GM18907 (cell line): ENCODE data around the gene PXDN.

Experiments
- ATAC-seq: cut with Tn5 transposase; IDR thresholded peaks from one replicate; pipeline ENCODE4 v1.9.1; 2021; ENCODE audit warnings: mild to moderate bottlenecking, moderate library complexity; ENCODE audit not compliant: unreplicated experiment

The PXDN gene

GRCh38 chr2:1651121-1652033 lies 92.9 kb downstream of the PXDN start:
- ATAC-seq: no peak

DNA sequence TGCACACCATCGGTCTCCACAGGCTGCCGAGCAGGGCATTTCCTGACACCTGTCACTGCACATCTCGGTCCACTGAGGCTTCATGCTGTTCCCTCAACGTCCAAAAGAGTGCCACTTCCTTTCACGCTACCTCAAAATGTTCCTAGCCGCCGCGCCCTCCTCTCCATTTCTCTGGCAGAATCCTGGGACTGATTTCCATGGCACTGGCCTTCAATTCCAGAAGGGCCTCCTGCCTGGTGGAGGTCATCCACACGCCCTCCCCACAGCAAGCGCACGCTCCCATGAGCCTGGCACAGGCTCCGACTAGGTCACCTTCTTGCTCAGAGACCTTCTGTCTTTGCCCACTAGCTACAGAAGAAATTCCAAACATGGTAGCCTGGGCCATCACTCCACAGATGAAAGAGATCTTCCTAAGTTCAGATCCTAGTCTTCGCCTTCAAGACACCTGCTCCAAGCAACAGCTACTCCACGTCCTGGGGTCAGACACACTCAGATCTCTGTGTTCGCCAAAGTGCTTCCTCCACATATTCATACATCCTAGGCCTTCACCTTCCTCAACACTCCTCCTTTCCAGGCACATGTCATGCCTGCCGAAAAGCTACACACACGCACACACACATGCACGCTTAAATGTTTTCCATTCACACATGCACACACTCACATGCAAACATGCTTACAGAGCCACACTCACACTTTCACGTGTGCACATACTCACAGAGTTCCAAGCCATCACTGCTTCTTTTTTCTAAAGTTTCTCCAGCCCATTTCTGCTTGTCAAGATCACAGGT lies 94.0 kb downstream of the PXDN start:
- no peak for ATAC-seq

DNA sequence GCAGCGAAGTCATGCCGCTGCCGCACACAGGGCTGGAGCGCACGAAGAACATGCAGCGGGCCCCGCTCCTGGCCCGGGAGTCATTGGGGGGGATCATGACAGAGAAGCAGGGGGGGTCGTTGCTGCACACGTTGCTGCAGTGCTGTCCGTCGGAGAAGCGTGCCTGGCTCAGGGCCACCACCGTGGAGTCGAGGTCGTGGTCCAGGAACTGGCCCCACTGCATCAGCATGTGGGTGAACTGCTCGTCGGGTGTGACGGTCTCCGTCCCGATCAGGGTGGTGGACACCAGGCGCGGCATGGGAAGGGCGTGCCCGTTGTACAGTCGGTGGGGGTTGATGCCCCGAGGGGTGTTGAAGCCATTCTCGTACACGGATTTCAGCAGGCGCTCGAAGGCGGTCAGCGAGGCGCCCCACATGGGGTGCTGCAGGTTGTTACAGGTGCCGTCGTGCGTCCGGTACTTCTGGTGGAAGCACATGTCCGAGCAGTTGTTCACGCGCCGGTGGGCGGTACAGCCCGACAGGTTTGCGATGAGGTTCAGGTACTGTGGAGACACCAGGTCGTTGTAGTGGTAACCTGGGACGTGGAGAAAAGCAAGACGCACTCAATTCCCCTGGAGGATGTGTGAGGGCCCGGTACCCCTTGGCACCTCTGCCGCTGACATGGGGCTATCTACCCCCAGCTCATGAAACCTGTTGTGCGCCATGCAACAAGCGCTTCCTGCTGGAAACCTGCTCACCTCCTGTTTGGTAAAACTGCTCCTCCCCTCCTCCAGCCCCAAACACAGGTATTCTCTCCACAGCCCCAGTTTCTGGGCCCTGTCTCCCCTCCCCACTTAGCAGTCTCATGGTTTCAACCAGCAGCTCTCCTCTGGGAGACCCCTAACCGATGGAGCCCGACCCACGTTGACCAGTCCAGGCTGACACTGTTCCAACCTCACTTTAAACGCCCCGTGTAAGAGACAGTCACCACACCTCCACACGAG lies 94.9 kb downstream of the PXDN start:
- no peak for ATAC-seq

DNA sequence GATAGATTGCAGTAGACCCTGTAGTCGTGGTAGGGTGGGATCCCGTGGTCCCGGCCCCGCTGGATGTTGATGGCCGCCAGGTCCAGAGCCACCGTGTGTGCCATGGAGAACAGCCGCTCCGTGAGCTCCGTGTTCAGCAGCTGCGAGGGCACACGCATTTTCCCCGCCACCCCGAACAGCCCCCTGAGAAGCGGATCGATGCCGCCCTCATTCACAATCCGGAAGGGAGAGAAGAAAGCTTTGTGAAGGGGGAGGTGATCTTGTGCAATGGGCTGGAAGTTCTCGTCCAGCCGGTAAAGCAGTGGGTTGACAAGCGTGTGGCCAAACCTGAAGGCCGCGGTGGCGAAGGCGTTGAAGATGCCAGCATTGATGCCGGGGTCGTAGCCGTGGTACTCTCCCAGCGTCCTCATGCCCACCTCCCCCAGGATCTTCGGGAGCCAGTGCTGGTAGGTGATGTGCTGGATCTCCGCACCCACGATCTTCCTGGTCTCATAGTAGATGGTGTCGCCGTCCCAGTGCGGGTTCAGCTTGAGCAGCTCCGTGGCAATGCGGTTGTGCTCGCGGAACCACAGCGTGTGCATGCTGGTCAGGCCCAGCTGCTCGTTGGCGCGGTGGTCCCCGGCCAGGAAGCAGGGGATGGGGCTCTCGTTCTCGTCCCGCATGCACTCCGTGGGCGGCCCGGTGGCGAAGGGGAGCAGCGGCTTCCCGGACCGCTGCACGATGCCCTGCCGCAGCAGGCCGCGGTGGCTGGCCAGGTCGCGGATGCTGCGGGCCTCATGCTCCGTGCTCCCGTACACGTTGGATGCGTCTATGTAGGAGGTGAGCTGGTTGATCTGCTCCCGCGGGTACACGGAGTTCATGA lies 95.8 kb downstream of the PXDN start:
- no peak for ATAC-seq

DNA sequence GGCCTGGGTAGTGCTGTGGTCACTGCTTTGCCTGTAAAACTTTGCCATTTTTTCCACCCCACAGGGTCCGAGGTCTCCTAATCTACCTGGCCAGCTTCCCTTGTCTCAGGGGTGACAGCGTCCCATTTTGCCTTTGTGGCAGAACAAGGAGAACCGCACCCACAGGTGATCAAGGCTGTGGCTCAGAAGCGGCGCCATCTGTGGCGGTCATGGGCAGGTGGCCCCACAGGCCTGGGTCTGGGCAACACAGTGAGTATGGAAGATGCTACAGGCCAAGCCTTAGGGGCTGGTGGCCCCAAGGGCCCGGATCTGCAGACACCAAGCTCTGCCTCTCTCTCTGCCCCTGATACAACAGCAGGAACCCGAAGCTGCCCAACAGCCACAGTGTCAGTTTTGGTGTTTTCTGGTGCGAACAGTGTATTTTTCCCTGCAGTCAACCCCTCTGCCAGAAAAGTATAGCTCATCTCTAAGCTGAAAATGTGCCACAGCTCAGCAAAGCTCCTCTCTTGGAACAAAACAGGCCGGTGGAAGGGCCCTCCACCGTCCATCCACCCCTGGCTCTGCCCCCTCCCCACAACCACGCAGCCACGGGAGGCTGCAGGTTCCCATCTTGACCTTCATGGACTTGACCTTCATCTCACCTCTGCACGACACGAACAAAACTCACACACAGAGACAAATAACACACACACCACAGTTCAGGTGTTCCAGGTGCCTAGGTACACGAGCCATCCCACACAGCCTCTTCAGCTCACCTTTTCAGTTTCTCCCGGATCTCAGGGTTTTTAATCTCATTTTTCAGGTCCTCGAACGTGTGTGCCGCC lies 96.7 kb downstream of the PXDN start:
- no peak for ATAC-seq

DNA sequence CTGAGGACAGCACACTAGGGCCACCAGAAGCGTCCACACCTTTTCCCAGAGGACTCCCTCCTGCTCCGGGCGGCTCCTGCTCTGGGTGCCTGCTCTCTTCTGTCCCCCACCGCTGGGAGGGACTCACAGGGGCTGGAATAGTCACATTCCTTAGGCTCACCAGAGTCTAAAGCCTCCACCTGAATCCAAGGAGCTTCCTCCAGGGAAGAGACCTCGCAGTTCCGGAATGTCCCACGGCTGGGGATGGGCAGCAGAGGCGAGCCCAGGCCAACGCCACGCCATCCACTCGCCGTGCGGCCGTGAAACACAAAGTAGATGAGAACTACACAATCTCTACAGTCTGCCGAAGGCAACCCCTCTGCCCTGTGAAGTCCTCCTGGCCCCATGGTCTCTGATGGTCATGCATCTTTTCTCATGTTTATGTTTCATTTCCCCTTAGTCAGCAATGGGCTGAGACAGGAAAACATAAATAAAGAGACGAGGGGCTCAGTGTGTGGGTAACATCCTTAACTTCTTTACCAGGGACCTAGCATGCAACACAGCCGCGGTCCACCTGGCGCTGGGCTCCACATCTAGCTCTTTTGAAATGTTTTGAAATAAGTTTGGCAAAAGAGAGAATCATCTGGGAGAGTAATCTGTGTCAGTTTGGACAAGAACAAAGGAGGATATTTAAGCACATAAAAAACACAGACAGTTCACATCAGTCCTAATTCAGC lies 98.4 kb downstream of the PXDN start:
- no peak for ATAC-seq

- no peak for ATAC-seq
These were observed 99.9 kb downstream of the PXDN start for GRCh38 chr2:1644427-1644826.

DNA sequence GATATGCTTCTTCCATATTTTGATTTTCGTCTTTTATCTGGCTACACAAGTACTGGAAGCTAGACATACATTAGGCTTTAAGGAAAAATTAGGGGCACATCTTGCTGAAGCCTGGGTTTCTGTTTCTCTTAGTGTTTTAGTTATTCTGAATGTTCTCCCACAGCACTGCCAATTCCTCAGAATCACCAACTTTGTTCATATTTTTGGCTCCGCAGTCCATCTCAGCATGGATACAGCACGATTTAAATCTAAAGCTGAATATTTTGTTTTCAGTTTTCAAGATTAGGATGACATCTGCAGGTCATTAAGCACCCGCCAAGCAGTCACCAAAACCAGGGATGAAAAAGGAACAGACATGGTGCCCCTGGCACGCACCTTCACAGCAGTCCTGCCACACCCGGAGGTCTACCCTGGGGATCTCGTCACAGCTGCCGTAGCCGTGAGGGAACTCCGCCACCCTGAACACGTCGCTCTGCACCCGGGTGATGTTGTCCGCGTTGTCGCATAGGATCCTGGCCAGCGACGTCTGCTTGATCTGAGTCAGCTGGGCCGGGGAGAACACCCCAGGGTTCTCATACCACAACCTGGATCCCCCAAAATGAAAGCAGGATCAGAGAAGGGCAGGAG lies 101.2 kb downstream of the PXDN start:
- no peak for ATAC-seq

DNA sequence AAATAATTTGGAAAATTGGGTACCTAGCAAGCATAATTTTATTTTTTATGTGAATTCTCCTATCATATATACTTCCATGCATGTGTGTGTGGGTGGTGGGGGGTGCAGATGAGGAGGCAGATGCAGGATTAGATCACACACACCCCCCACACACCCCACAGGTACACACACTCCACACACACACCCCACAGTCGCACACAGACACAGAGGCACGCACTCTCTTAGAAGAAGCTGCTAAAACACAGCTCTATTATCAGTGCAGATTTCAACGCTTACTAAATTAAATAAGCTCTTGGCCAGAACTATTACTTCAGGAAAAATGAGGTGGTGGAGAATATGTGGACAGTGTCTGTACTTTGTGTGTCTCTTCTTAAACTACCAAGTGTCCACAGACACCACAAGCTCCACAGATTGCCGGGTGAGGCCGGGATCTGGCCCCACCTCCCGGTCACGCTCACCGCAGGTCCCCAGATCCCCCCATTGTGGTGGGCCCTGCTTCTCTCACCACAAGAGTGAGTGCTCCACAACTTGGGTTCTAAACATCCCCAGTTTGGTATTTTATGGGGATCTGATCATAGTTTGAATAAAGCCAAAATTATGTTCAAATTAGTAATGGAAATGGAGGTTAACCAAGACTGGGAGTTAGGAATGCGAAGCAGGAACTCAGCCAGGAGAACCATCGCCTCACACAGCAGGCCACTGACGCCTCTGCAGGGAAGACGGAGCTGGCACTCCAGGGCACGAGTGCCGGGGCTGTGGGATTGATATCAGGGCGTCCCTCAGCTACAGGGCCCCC lies 102.1 kb downstream of the PXDN start:
- no peak for ATAC-seq

DNA sequence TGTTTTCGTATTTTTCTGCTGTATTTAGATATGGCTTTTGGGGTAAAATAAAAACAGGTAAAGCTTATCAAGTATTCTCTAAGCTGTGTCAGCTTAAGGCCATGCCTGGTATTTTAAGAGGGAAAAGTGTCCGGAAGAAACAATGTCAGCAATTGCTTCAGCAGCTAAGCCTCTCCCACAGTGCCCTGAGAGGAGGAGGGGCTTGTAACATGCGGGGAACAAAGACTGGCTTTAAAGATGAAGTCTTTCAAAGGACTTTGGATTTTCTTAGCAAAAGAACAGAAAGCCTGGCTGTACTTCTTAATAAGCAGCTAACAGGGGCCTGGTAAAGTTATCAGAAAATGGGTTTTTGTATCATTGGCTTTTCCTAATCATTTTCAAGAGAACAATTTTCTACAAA lies 102.8 kb downstream of the PXDN start:
- no peak for ATAC-seq

- no peak for ATAC-seq
These were observed 103.8 kb downstream of the PXDN start for GRCh38 chr2:1640301-1641135.

DNA sequence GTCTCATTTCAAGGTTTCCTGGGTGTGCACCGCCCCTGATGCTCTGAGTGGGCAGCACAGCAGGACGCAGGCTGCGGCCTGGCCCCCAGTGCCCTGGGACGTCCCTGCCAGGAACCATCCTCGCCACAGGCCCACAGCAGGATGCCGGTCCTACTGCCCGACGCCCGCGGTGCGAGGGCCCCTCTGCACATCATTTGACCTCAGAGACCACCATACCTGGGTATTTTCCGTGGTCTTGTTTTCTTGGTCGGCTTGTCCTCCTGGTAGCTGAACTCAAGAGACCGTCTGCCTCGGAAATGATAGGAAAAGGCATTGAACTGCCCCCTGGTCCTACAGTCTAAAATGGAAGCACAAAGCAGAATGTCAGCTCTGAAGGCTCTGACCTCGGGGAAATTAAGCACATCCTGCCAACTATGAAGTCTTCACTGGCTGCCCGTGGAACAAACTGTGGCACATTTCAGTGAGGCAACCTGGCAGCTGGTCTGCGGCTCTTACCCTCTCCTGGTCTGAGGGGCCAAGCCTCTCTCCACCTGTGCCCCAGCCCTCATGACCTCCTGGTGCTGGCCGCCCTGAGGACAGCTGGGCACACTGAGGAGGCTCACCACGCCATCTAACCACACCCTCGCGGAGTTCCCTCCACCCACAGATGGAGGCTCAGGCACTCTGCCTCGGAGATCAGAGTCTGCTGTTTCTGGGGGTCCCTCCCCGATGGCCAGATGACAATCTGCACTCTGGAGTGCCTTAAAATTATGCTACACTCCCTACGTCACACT lies 105.0 kb downstream of the PXDN start:
- no peak for ATAC-seq

DNA sequence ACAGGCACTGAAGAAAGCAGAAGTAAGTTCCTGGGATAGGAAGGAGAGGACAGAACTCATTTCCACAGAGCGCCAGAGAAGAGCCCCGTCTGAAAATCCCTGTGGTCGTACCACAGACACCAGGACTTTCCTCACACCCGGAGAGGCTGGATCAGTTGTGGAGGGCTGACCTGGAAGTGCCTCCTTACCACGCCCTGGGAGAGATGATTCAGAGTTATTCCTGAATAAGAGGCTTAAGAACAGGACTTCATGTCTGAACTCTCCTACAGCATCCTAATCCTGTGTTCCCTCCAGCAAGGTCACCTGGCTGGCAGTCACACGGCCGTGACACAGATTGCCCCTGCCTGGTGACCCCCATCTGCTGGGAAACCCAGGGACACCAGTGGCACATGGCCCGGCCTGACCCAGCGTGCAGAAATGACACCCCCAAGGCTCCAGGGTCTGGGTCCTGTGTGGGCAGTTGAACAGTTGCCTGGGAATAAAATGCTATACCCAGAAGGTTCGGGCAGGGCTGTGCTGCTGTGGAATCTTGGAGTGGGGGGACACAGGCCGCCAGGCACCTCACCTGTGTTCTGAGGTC lies 105.9 kb downstream of the PXDN start:
- ATAC-seq: no peak

DNA sequence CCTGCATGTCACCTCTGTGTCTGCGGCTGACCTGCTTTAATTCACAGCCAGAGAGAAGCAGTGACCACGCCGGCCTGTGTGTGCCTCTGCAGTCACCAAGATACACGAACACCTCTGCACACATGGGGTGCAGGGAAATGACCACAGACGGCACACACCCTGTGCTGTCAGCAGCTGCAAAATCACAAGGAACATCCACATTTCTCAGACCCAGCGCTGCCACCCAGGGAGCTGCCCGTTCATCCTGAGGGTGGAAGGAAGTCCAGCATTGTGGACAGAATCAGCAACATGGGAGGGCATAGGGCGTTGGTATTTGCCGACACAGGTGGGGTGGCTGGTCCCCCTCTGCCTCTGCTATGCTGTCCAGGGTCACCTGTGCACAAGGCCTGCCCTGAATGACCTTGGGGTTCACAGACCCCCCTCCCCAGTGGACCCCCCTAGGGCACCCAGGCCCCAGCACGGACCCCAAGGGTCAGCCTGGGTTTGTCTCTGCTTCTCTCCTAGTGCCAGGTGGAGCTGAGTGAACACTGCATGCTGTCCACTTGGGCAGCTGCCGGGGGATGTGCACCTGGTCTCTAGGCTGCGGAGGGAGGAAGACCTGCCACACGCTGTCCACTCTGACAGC lies 107.4 kb downstream of the PXDN start:
- ATAC-seq: no peak

DNA sequence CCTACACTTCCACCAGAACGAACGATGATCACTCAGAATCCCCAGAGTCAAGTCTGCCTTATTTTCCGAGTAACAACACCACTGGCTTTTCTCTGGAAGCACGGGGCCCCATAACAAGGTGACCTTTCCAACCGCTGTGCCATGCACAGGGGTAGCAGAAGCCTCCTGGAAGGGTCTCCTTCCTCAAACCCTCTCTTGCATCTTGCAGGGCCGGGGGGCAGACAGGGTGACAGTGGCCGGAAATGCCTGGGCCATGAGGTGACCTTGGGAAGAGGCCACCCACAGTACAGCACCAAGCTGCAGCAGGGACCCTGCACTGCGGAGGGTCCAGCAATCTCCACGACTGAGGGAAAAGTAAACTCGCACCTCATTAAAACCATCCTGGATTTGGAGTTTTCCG lies 108.5 kb downstream of the PXDN start:
- no peak for ATAC-seq
